Stimulated activated CD4-positive, alpha-beta T cell treated with anti-CD3 and anti-CD28 coated beads, Interleukin-2, amount 100 ng/mL, for 4 hours (primary cell): ENCODE data around the gene CEP19.

Source experiments
- DNase-seq: peaks from one replicate; pipeline ENCODE4 v3.0.0-alpha.2; 2020; ENCODE audit warnings: low read depth

CEP19 gene

DNA sequence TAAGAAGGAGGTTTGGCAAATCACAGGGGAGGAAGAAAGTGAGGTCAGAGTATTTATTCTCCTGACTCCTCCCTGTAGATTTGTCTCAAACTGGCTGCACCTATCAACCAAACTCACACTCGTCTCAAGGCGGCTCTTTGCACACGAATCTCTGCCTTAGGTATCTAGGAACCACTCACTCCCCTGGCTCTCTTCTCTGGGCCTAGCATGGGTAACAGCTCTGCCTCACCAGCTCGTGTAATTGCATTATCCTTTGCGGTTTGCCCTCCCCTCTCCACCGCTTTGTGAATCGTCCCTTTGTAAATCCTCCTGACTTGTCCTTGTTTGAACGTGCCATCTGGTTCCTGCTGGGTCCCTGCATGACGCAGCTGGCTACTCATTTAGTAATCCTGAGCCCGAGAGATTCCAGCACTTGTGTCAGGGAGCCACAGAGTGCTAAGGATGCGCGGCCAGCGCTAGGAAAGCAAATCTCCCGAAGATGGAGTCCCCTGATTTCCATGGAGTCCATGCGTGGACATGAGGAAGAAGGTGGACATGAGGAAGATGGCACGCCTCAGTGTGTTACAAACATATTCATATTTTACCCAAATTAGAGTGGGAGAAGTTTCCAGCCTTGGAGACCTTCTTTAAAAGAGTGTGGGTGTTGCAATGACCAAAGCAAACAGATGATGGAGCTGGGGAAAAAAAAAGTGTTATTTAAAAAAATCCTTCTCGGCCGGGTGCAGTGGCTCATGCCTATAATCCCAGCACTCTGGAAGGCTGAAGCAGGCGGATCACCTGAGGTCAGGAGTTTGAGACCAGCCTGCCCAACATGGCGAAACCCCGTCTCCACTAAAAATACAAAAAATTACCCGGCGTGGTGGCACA is 45.8 kb downstream of the CEP19 start:
- no peak for DNase-seq

DNA sequence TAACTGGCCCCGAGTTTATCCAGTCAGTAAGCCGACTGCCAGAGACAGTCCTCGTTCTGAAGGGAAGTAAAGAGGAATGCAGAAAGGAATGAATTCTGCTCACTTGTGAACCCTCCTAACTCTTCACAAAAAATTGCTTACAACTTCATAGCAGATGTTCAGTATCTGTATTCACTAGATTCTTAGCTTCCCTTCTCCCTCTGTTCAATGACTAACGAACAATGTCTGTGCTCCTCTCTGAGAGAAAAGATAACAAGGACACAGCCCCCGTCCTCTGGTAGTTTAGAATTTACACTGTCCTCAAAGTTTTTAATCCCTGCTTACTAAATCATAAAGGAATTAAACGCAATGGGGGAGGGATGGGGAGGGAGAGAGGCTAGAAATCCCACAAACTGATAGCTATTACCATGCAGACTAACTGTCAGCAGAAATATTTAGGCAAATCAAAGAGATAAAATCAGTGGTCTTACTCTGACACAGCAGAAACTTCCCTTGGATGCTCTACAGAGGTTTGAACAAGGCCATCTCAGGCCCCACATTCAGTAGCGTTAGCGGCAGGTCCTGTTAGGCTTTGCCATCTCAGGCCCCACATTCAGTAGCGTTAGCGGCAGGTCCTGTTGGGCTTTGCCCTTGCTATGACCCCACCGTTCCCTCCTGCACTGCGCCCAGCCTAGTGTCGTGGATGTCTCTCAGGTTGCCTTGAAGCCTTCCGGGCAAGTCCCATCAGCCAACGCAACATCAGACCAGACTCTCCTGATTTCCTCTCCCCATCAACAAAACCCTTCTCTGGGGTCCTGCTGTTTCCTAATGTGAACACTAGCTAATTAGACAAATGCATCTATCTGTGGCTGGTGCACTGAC is 49.1 kb downstream of the CEP19 start:
- DNase-seq, result no peak

DNA sequence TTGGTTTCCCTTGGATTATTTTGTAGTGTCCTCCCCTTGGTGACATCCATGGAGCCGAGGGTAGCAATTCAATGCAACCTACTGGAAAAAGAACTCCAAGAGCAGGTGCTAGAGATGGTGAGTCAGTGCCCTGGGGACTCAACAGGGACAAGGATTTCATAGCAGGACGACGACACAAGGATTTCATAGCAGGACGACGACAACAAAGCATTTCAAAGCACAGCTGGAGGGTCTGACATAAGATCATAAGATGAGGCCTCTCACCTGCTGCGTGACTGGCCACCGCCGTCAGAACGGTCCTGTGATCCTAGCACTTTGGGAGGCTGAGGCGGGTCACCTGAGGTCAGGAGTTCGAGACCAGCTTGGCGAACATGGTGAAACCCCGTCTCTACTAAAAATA is 50.0 kb downstream of the CEP19 start:
- DNase-seq, result no peak

DNA sequence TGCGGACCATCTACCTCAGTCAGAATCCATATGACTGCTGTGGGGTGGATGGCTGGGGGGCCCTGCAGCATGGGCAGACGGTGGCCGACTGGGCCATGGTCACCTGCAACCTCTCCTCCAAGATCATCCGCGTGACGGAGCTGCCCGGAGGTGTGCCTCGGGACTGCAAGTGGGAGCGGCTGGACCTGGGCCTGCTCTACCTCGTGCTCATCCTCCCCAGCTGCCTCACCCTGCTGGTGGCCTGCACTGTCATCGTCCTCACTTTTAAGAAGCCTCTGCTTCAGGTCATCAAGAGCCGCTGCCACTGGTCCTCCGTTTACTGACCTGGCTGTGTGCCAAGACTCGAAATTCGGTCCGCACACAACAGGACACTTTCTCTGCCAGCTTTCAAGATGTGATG is 50.6 kb downstream of the CEP19 start:
- DNase-seq, result no peak

- no peak for DNase-seq
Observed at GRCh38 chr3:196660381-196661166, 51.5 kb downstream of the CEP19 start.

- no peak for DNase-seq
Observed at GRCh38 chr3:196659901-196660351, 52.1 kb downstream of the CEP19 start.
